GM06990 (cell line): Measurements from ENCODE around the gene ANKRD13D.

Source experiments
- DNase-seq: peaks from one replicate; pipeline ENCODE4 v3.0.0-alpha.2; 2011; ENCODE audit not compliant: insufficient read length; ENCODE audit errors: extremely low read depth
- H3K27me3 ChIP-seq: replicated peaks from 2 replicates; pipeline ENCODE4 v1.6.0; 2011; ENCODE audit warnings: low read length; ENCODE audit not compliant: control insufficient read depth, insufficient read depth
- H3K36me3 ChIP-seq: 2 replicates; pipeline ENCODE4 v1.5.1; 2011; ENCODE audit warnings: low read length; ENCODE audit not compliant: control insufficient read depth, insufficient read depth
- H3K4me3 ChIP-seq: replicated peaks from 2 replicates; pipeline ENCODE4 v1.5.1; 2011; ENCODE audit warnings: low read depth, mild to moderate bottlenecking, control low read depth, low read length
- TF ChIP-seq, protein P1 (sequence below): IDR thresholded peaks from 2 replicates; pipeline ENCODE4 v1.5.1; 2011; ENCODE audit warnings: low read length, control low read depth, mild to moderate bottlenecking, inconsistent platforms; ENCODE audit not compliant: insufficient read depth, poor library complexity, severe bottlenecking

Gene ANKRD13D

DNA sequence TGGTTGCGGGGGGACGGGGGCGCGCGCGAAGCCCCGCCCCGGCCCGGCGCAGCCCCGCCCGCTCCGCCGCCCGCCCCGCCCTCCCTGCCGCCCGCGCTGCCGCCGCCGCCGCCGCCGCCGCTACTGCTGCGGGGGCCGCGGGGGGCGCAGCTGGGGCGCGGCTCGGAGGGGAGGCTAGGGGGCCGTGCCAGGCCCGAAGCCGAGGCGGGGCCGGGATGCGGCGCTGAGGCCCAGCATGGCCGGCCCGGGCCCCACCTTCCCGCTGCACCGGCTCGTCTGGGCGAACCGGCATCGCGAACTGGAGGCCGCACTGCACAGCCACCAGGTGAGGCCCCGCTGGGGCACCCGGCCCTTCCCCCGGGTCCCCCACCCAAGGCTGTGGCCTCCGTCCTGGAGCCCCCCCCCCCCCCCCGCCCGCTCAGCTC, at the start of gene ANKRD13D:
Gene ANKRD13D, plus strand, starts transcription at position 78 of the 425 bp plus-strand sequence. Its CDS starts 158 bp downstream, at position 236.
- peak within 1 kb of the TSS; percentile 91 for H3K4me3 ChIP-seq
- no peaks in the 10 kb centered on the region for H3K27me3 ChIP-seq
- DNase-seq: no peak
- TF ChIP-seq, protein P1, sequence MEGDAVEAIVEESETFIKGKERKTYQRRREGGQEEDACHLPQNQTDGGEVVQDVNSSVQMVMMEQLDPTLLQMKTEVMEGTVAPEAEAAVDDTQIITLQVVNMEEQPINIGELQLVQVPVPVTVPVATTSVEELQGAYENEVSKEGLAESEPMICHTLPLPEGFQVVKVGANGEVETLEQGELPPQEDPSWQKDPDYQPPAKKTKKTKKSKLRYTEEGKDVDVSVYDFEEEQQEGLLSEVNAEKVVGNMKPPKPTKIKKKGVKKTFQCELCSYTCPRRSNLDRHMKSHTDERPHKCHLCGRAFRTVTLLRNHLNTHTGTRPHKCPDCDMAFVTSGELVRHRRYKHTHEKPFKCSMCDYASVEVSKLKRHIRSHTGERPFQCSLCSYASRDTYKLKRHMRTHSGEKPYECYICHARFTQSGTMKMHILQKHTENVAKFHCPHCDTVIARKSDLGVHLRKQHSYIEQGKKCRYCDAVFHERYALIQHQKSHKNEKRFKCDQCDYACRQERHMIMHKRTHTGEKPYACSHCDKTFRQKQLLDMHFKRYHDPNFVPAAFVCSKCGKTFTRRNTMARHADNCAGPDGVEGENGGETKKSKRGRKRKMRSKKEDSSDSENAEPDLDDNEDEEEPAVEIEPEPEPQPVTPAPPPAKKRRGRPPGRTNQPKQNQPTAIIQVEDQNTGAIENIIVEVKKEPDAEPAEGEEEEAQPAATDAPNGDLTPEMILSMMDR: no peak
- H3K36me3 ChIP-seq: peaks cover 29% of the 10 kb centered on the region

DNA sequence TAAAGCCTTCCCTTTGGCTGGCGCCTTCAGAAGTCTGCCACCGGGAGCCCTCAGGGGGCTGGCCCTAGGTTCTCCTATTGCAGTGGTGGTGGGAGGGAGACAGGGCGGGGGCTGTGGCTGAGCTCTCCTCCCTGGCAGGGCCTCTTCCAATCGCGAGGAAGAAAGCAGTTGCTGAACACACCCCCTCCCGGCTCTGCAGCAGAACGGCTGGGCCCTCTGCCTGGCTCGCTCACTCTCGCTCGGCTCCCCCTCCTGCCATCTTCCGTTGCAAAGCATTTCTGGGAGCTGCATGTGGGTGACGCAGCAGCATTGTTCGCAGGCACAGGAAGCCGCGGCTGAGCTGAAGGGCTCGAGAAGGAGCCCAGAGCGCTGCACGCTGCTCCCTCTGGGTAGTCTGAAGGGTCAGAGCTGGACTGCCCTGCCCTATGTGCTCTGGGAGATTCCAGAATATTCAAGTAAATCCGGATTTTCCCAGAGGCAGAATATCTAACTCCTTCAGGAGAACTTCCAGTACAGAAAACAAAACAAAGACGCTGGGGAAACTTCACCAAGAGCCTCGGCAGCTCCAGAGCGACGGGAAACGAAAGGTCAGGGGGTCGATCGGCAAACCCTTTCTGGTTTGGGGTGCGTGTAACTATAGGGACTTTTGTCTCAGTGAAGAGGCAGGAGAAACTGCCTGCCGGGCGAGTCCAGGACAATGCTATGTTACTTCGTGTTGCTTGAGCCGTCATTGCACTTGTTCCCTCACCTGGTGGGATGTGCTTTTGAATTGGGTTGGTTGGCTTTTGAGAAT, 49.1 kb upstream of the ANKRD13D start:
- peak; percentile 95 for DNase-seq
- TF ChIP-seq, protein P1: peak; percentile 1
- H3K27me3 ChIP-seq: no peaks in the 10 kb centered on the region
- H3K36me3 ChIP-seq: no peaks in the 10 kb centered on the region; the same call in none of the 2 replicates
- H3K4me3 ChIP-seq: peak overlapping the region; percentile 96

DNA sequence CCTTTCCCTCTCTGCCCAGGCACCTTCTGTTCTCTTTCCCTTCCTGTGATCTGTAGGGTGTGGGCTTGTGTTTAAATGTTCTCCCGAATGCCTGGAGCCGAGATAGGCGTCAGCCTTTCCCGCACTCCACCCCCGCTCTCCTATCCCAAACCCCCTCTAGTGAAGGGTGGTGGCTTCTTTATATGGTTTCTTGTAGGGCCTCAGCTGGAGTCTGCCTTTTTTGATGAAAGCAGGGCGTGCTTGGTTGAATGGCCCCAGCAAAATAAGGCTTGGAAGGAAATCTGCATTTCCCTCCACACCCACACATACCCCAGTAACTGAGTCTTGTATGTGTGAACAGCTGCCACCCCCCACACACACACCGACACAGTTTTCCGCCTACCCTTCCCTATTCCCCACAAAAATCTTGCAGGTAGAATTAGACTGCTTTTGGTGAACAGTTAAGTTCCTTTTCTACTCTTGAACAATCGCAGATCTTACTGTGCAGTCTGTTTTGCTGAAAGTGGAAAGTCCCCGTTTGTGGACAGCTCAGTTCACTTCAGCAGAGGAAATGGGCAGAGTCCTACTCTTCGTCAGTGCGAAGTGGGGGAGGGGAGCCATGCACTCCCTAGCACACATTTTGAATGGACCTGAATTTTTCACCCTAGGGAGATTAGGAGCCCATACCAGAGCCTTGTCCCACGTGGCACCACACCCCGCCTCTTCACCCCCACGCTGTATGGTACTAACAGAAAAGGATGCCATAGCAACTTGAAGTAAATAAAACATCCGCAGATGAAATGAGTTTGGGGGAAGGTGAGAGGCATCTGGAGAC, 48.3 kb upstream of the ANKRD13D start:
- Histone ChIP-seq H3K27me3 (no peaks in the 10 kb centered on the region), H3K4me3 (peak overlapping the region; percentile 96)
- TF ChIP-seq, protein P1: no peak

DNA sequence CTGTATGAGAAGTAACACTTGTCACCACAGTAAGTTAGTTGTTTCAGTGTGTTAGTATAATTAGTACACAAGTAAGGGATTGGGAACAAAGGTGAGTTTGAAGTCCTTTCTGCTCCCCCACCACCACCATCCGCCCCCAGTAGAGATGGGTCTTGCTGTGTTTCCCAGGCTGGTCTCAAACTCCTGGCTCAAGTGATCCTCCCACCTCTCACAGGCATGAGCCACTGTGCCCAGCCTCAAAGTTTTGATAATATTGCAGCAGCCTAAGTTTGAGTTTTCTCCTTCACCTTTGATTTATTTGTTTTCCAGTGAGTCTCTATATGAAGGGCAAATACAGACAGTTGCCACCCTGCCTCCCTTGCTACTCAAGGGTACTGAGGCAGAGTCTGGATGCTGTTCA, 46.6 kb upstream of the ANKRD13D start:
- DNase-seq: no peak
- peak overlapping the region; percentile 96 for H3K4me3 ChIP-seq
- H3K36me3 ChIP-seq: peaks cover 11% of the 10 kb centered on the region
- TF ChIP-seq, protein P1: no peak
- no peaks in the 10 kb centered on the region for H3K27me3 ChIP-seq

More for the DNA sequence above, 48.3 kb upstream of the ANKRD13D start:
- peak; percentile 70 for DNase-seq
- peaks cover 6% of the 10 kb centered on the region for H3K36me3 ChIP-seq

DNA sequence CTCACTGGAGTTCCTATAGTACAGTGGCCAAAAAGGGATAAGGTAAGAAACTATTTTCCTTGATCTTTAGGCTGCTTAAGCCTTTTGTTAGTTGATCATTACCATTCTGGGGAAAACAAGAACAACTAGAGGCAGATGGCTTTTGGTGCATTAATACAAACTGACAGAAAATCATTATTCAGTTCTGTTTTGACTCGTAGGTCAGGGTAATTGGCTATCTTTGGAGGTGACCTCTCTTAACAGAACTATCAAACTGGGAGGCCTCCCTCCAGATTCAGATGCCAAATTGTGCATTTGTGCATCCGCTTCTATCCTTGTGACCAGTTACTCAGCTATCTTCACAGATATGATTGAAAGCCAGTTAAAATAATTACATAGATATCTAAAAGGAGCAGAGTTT, 46.1 kb upstream of the ANKRD13D start:
- Histone ChIP-seq H3K4me3 (peak overlapping the region; percentile 96), H3K27me3 (no peaks in the 10 kb centered on the region), H3K36me3 (peaks cover 15% of the 10 kb centered on the region)
- no peak for DNase-seq
- TF ChIP-seq, protein P1: no peak
